NCI-H82 (cell line): ENCODE data around the gene BRPF1.

Experiments used
- DNase-seq: peaks from one replicate; lab custom pipeline; 2025; lab: John Stamatoyannopoulos, UW

BRPF1 gene

GRCh38 chr3:9791127-9791526 is 59.6 kb downstream of the BRPF1 start:
- DNase-seq: no peak

DNA sequence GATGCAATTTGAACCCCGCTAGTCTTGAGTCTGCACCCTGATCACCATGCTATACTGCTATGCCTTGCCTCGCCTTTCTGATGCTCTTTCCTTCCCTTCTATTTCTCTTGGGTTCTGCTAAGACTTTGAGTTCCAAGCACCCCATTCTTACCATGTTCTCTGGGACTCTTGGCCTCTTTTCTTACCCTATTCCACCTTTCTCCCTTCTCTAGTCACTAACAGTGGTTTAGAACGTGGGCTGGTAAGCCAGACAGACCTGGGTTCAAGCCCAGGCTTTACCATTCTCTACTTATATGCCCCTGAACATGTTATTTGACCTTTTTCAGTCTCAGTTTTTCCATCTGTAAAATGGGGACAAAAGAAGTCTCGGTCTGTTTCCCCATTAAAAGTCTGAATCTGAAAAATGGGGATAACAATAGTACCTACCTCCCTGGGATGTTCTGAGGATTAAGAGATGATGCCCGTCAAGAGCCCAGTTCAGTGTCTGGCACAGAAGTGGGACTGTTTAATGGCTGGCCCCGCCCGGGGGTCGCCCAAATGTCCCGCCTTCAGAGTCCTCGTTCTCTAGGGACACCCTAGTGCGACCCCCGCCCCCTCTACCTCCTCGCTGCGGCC is 60.4 kb downstream of the BRPF1 start:
- DNase-seq: no peak

- peak; percentile 94 for DNase-seq
Observed at GRCh38 chr3:9792405-9793160, 61.0 kb downstream of the BRPF1 start, which contains the start of the genes ARPC4 and TADA3. TSS of gene ARPC4 (plus strand) at chr3:9793082. CDS start at chr3:9793122, 40 bp downstream. TSS of gene TADA3 (minus strand) at chr3:9792473. CDS start at chr3:9791466, 1,007 bp downstream.

DNA sequence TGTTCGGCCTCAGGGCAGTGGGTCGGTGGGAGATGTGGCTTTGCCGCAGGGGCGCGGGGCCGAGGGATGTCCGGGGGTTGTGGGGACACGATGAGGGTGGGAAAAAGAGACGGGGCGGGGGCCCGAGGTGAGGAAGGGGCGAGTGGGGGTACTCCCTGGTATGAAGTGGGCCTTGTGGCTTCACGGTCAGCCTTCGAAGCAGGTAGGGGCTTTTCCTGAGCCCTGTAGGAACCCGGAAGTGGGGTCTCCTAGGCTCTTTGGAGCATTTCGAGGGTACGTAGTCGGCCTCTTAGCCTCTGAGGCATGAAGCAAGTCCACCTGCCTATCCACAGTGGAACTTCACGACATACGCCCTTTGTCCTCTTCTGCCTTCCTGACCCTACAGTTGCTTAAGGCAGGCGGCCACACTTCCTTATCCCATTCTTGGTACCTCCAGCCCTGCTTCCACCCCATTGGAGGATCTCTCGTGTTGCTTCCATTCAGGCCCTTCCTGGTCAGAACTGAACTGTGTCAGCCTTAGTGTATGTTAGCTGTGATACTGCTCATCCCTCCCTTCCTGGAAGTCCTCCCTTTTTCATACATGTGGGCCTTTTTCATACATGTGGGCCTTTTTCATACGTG is 61.7 kb downstream of the BRPF1 start:
- no peak for DNase-seq

GRCh38 chr3:9794400-9794799 is 62.9 kb downstream of the BRPF1 start:
- DNase-seq: no peak

- no peak for DNase-seq
Observed at GRCh38 chr3:9795207-9795606, 63.7 kb downstream of the BRPF1 start.

- no peak for DNase-seq
Observed at GRCh38 chr3:9797196-9797945, 65.8 kb downstream of the BRPF1 start.
